ENCODE results near the gene TCF12. TPM values are rescaled to one million over a fixed set of nuclear protein-coding genes. Genes with fewer than 3 reads are reported as not detected.

TCF12 gene
- total RNA-seq, 1 experiment from 2014 or later: 189 TPM

GRCh38 chr15:57301307-57301706 is 382.9 kb downstream of the TCF12 start:
- Histone ChIP-seq H3K4me3 (ENCODE audit: low read length) (no peak overlapping the region), H3K79me2 (ENCODE audit: low read length) (no peaks in the 10 kb centered on the region), H3K36me3 (ENCODE audit: insufficient read depth, low read length) (no peaks in the 10 kb centered on the region), H3K4me1 (ENCODE audit: low read length) (peaks cover 18% of the 10 kb centered on the region), H3K4me2 (ENCODE audit: low read depth, low read length, poor library complexity, severe bottlenecking) (no peak overlapping the region), H3K27me3 (ENCODE audit: low read length) (no peaks in the 10 kb centered on the region), H2AFZ (ENCODE audit: low read length) (no peak overlapping the region), H3K9me2 (replicated peaks; ENCODE audit: insufficient read depth, low read length) (no peaks in the 10 kb centered on the region), H4K20me1 (ENCODE audit: insufficient read depth, low read depth, low read length) (no peaks in the 10 kb centered on the region), H3K9me3 (ENCODE audit: low read length) (no peaks in the 10 kb centered on the region), H3K27ac (ENCODE audit: low read length) (no peak overlapping the region), H3K9ac (ENCODE audit: low read length) (no peak overlapping the region)
- DNase-seq: no peak

GRCh38 chr15:57302640-57303257 is 384.3 kb downstream of the TCF12 start:
- Histone ChIP-seq H3K9ac (ENCODE audit: low read length) (no peak overlapping the region), H4K20me1 (ENCODE audit: insufficient read depth, low read depth, low read length) (no peaks in the 10 kb centered on the region), H3K9me3 (ENCODE audit: low read length) (no peaks in the 10 kb centered on the region), H2AFZ (ENCODE audit: low read length) (no peak overlapping the region), H3K9me2 (replicated peaks; ENCODE audit: insufficient read depth, low read length) (no peaks in the 10 kb centered on the region), H3K36me3 (ENCODE audit: insufficient read depth, low read length) (no peaks in the 10 kb centered on the region), H3K4me1 (ENCODE audit: low read length) (peaks cover 27% of the 10 kb centered on the region), H3K79me2 (ENCODE audit: low read length) (no peaks in the 10 kb centered on the region), H3K4me3 (ENCODE audit: low read length) (no peak overlapping the region), H3K27ac (ENCODE audit: low read length) (no peak overlapping the region), H3K27me3 (ENCODE audit: low read length) (no peaks in the 10 kb centered on the region), H3K4me2 (ENCODE audit: low read depth, low read length, poor library complexity, severe bottlenecking) (no peak overlapping the region)
- DNase-seq: no peak

- H3K9me2 ChIP-seq (replicated peaks; ENCODE audit: insufficient read depth, low read length): no peaks in the 10 kb centered on the region
- no peak for DNase-seq
- H2AFZ ChIP-seq (ENCODE audit: low read length): no peak overlapping the region
- no peak overlapping the region for H3K27ac ChIP-seq (ENCODE audit: low read length)
- H3K9ac ChIP-seq (ENCODE audit: low read length): no peak overlapping the region
- H4K20me1 ChIP-seq (ENCODE audit: insufficient read depth, low read depth, low read length): no peaks in the 10 kb centered on the region
- no peaks in the 10 kb centered on the region for H3K36me3 ChIP-seq (ENCODE audit: insufficient read depth, low read length)
- H3K79me2 ChIP-seq (ENCODE audit: low read length): no peaks in the 10 kb centered on the region
- H3K4me3 ChIP-seq (ENCODE audit: low read length): no peak overlapping the region
- H3K9me3 ChIP-seq (ENCODE audit: low read length): no peaks in the 10 kb centered on the region
- peaks cover 18% of the 10 kb centered on the region for H3K4me1 ChIP-seq (ENCODE audit: low read length)
- H3K27me3 ChIP-seq (ENCODE audit: low read length): no peaks in the 10 kb centered on the region
- no peak overlapping the region for H3K4me2 ChIP-seq (ENCODE audit: low read depth, low read length, poor library complexity, severe bottlenecking)
Measured at GRCh38 chr15:57305009-57305408, 386.6 kb downstream of the TCF12 start.

GRCh38 chr15:57306161-57306943 is 387.9 kb downstream of the TCF12 start:
- Histone ChIP-seq H3K9ac (ENCODE audit: low read length) (peak overlapping the region; percentile 63), H3K36me3 (ENCODE audit: insufficient read depth, low read length) (no peaks in the 10 kb centered on the region), H3K79me2 (ENCODE audit: low read length) (no peaks in the 10 kb centered on the region), H3K4me1 (ENCODE audit: low read length) (peaks cover 13% of the 10 kb centered on the region), H3K4me2 (ENCODE audit: low read depth, low read length, poor library complexity, severe bottlenecking) (peak overlapping the region; percentile 74), H3K9me3 (ENCODE audit: low read length) (no peaks in the 10 kb centered on the region), H4K20me1 (ENCODE audit: insufficient read depth, low read depth, low read length) (no peaks in the 10 kb centered on the region), H2AFZ (ENCODE audit: low read length) (peak overlapping the region; percentile 62; the same call in 1 of the 2 replicates), H3K4me3 (ENCODE audit: low read length) (peak overlapping the region; percentile 69), H3K9me2 (replicated peaks; ENCODE audit: insufficient read depth, low read length) (no peaks in the 10 kb centered on the region), H3K27ac (ENCODE audit: low read length) (no peak overlapping the region), H3K27me3 (ENCODE audit: low read length) (no peaks in the 10 kb centered on the region)
- peak; percentile 94 for DNase-seq

- H3K27ac ChIP-seq (ENCODE audit: low read length): no peak overlapping the region
- DNase-seq: no peak
- no peaks in the 10 kb centered on the region for H3K27me3 ChIP-seq (ENCODE audit: low read length)
- H4K20me1 ChIP-seq (ENCODE audit: insufficient read depth, low read depth, low read length): no peaks in the 10 kb centered on the region
- H3K4me2 ChIP-seq (ENCODE audit: low read depth, low read length, poor library complexity, severe bottlenecking): peak overlapping the region; percentile 74
- H3K36me3 ChIP-seq (ENCODE audit: insufficient read depth, low read length): no peaks in the 10 kb centered on the region
- no peaks in the 10 kb centered on the region for H3K9me2 ChIP-seq (replicated peaks; ENCODE audit: insufficient read depth, low read length)
- H3K9ac ChIP-seq (ENCODE audit: low read length): peak overlapping the region; percentile 63
- H2AFZ ChIP-seq (ENCODE audit: low read length): 0 out of 2 replicates have a peak overlapping the region, but pooled peaks have one; percentile 23
- H3K79me2 ChIP-seq (ENCODE audit: low read length): no peaks in the 10 kb centered on the region
- H3K4me1 ChIP-seq (ENCODE audit: low read length): peaks cover 13% of the 10 kb centered on the region
- H3K4me3 ChIP-seq (ENCODE audit: low read length): peak overlapping the region; percentile 69
- H3K9me3 ChIP-seq (ENCODE audit: low read length): no peaks in the 10 kb centered on the region
Measured at GRCh38 chr15:57306944-57307411, 388.5 kb downstream of the TCF12 start.

GRCh38 chr15:57307527-57308169 is 389.2 kb downstream of the TCF12 start:
- Histone ChIP-seq H3K9ac (ENCODE audit: low read length) (no peak overlapping the region), H3K27ac (ENCODE audit: low read length) (no peak overlapping the region), H3K27me3 (ENCODE audit: low read length) (no peaks in the 10 kb centered on the region), H2AFZ (ENCODE audit: low read length) (no peak overlapping the region), H3K4me3 (ENCODE audit: low read length) (no peak overlapping the region), H4K20me1 (ENCODE audit: insufficient read depth, low read depth, low read length) (no peaks in the 10 kb centered on the region), H3K79me2 (ENCODE audit: low read length) (no peaks in the 10 kb centered on the region), H3K4me2 (ENCODE audit: low read depth, low read length, poor library complexity, severe bottlenecking) (peak overlapping the region; percentile 74), H3K4me1 (ENCODE audit: low read length) (peaks cover 15% of the 10 kb centered on the region), H3K9me2 (replicated peaks; ENCODE audit: insufficient read depth, low read length) (no peaks in the 10 kb centered on the region), H3K9me3 (ENCODE audit: low read length) (no peaks in the 10 kb centered on the region), H3K36me3 (ENCODE audit: insufficient read depth, low read length) (no peaks in the 10 kb centered on the region)
- no peak for DNase-seq

- Histone ChIP-seq H2AFZ (ENCODE audit: low read length) (no peak overlapping the region), H3K4me2 (ENCODE audit: low read depth, low read length, poor library complexity, severe bottlenecking) (no peak overlapping the region), H3K9me2 (replicated peaks; ENCODE audit: insufficient read depth, low read length) (no peaks in the 10 kb centered on the region), H3K9ac (ENCODE audit: low read length) (no peak overlapping the region), H3K4me3 (ENCODE audit: low read length) (no peak overlapping the region), H3K9me3 (ENCODE audit: low read length) (no peaks in the 10 kb centered on the region), H3K79me2 (ENCODE audit: low read length) (no peaks in the 10 kb centered on the region), H3K27me3 (ENCODE audit: low read length) (no peaks in the 10 kb centered on the region), H3K36me3 (ENCODE audit: insufficient read depth, low read length) (no peaks in the 10 kb centered on the region), H3K4me1 (ENCODE audit: low read length) (peaks cover 20% of the 10 kb centered on the region), H3K27ac (ENCODE audit: low read length) (no peak overlapping the region), H4K20me1 (ENCODE audit: insufficient read depth, low read depth, low read length) (no peaks in the 10 kb centered on the region)
- DNase-seq: no peak
Measured at GRCh38 chr15:57308170-57308545, 389.7 kb downstream of the TCF12 start.
